A549 (cell line): ENCODE results near the gene GLIS1. TPM values are rescaled to one million over a fixed set of nuclear protein-coding genes. Genes with fewer than 3 reads are reported as not detected.

Experiments
- ATAC-seq, 2 experiments: fragments of 200-7000 bp in 1 of 2; fragments of >200 bp in 1 of 2; cut with Nextera tagmentation in 1 of 2; cut with Tn5 transposase in 1 of 2; 3 replicates each; pipeline versions ENCODE4 v1.8.0 to v1.9.1; 2018 to 2020; ENCODE audit warnings: mild to moderate bottlenecking in 1 of 2, moderate library complexity in 1 of 2
- CTCF ChIA-PET: fragments of 300-600 bp; sonication (Branson Sonifier 250); formaldehyde crosslinking; extraction: SDS; loops from one replicate; lab custom pipeline; 2021; ENCODE audit warnings: antibody characterized with exemption, inconsistent platforms; lab: Yijun Ruan, JAX
- POLR2A ChIA-PET: fragments of 350-600 bp; formaldehyde crosslinking; extraction: SDS; loops from one replicate; lab custom pipeline; 2021; ENCODE audit warnings: antibody characterized with exemption, inconsistent platforms; lab: Yijun Ruan, JAX
- DNase-seq, 2 experiments: peaks; one replicate each; pipeline versions ENCODE4 v3.0.0 to v3.0.0-alpha.2; 2011 to 2016; ENCODE audit warnings: low read depth in 1 of 2, low spot score in 1 of 2
- FAIRE-seq: peaks from 2 replicates; lab custom pipeline; 2011; peaks lifted over from hg19 to GRCh38; lab: Jason Lieb, UNC
- H3K27ac ChIP-seq, 2 experiments: fragments of >200 bp; sonication (Bioruptor Twin); formaldehyde crosslinking; 3 replicates each; pipeline ENCODE4 v1.5.1; 2016 to 2017
- H3K4me1 ChIP-seq: fragments of >200 bp; sonication (Bioruptor Twin); formaldehyde crosslinking; 3 replicates; pipeline ENCODE4 v1.6.1; 2016
- H3K4me2 ChIP-seq: fragments of >200 bp; sonication (Bioruptor Twin); formaldehyde crosslinking; 3 replicates; pipeline ENCODE4 v1.6.1; 2016
- H3K4me3 ChIP-seq: fragments of >200 bp; sonication (Bioruptor Twin); formaldehyde crosslinking; 3 replicates; pipeline ENCODE4 v1.5.1; 2016
- H3K9me3 ChIP-seq: fragments of >200 bp; sonication (Bioruptor Twin); formaldehyde crosslinking; 3 replicates; pipeline ENCODE4 v1.6.1; 2016
- BCL3 ChIP-seq: fragments of >200 bp; sonication (Bioruptor Twin); formaldehyde crosslinking; IDR thresholded peaks from 3 replicates; pipeline ENCODE4 v1.6.1; 2016
- BHLHE40 ChIP-seq: IDR thresholded peaks from 2 replicates; pipeline ENCODE4 v1.6.1; 2012; ENCODE audit warnings: low read depth, low read length, inconsistent platforms
- CBX2 ChIP-seq: fragments of 200-600 bp; sonication (generic); IDR thresholded peaks from 2 replicates; pipeline ENCODE4 v1.6.1; 2016; ENCODE audit warnings: low read depth, mild to moderate bottlenecking, borderline replicate concordance
- EHF ChIP-seq: fragments of 250-450 bp; sonication (Bioruptor Pico); IDR thresholded peaks from 2 replicates; pipeline ENCODE4 v1.5.0; 2020; ENCODE audit warnings: mild to moderate bottlenecking
- EHMT2 ChIP-seq: fragments of 200-600 bp; sonication (generic); IDR thresholded peaks from 2 replicates; pipeline ENCODE4 v1.6.1; 2016; ENCODE audit warnings: antibody characterized with exemption, low read depth, mild to moderate bottlenecking, moderate library complexity
- EP300 ChIP-seq, 2 experiments: fragments of >200 bp; sonication (Bioruptor Twin); formaldehyde crosslinking; IDR thresholded peaks; 2 replicates in 1 of 2; 3 replicates in 1 of 2; pipeline ENCODE4 v1.6.1; 2016 to 2017
- FOSL2 ChIP-seq, 2 experiments: fragments of 450-650 bp in 1 of 2; fragments of >200 bp in 1 of 2; sonication (Bioruptor Twin) in 1 of 2; formaldehyde crosslinking; IDR thresholded peaks; 2 replicates each; pipeline versions ENCODE4 v1.5.0 to v1.6.1; 2016 to 2020; ENCODE audit warnings: mild to moderate bottlenecking in 1 of 2, moderate library complexity in 1 of 2
- GATA3 ChIP-seq: IDR thresholded peaks from 2 replicates; pipeline ENCODE4 v1.6.1; 2012; ENCODE audit warnings: borderline replicate concordance
- HES2 ChIP-seq: fragments of >200 bp; sonication (Bioruptor Twin); formaldehyde crosslinking; IDR thresholded peaks from 2 replicates; pipeline ENCODE4 v1.6.1; 2016
- HEYL ChIP-seq: fragments of 250-450 bp; sonication (Bioruptor Pico); IDR thresholded peaks from 2 replicates; pipeline ENCODE4 v1.8.0; 2021; ENCODE audit warnings: mild to moderate bottlenecking, moderate library complexity
- HMGXB4 ChIP-seq: fragments of 250-450 bp; sonication (Bioruptor Pico); IDR thresholded peaks from 2 replicates; pipeline ENCODE4 v1.5.0; 2021; ENCODE audit warnings: mild to moderate bottlenecking, moderate library complexity, borderline replicate concordance
- HOXB13 ChIP-seq: fragments of 250-450 bp; sonication (Bioruptor Pico); IDR thresholded peaks from 2 replicates; pipeline ENCODE4 v1.5.0; 2020; ENCODE audit warnings: low read depth, mild to moderate bottlenecking, moderate library complexity
- MAFK ChIP-seq: fragments of 450-650 bp; IDR thresholded peaks from 2 replicates; pipeline ENCODE4 v1.6.1; 2014; ENCODE audit not compliant: partially characterized antibody
- MAX ChIP-seq: IDR thresholded peaks from 2 replicates; pipeline ENCODE4 v1.6.1; 2012
- PHF8 ChIP-seq: fragments of 200-600 bp; sonication (generic); IDR thresholded peaks from 2 replicates; pipeline ENCODE4 v1.6.1; 2016; ENCODE audit warnings: low read depth, mild to moderate bottlenecking, antibody characterized with exemption, moderate library complexity, borderline replicate concordance
- RCOR1 ChIP-seq: fragments of 150-350 bp; IDR thresholded peaks from 2 replicates; pipeline ENCODE4 v1.6.1; 2014; ENCODE audit warnings: antibody characterized with exemption, low read length, low read depth
- REST ChIP-seq: fragments of 200-600 bp; sonication (generic); IDR thresholded peaks from 2 replicates; pipeline ENCODE4 v1.6.1; 2016; ENCODE audit warnings: antibody characterized with exemption, mild to moderate bottlenecking, moderate library complexity
- RFX5 ChIP-seq: fragments of 450-650 bp; IDR thresholded peaks from 2 replicates; pipeline ENCODE4 v1.7.1; 2014; ENCODE audit warnings: antibody characterized with exemption, mild to moderate bottlenecking, moderate library complexity
- RNF2 ChIP-seq: fragments of 200-600 bp; sonication (generic); IDR thresholded peaks from 2 replicates; pipeline ENCODE4 v1.6.1; 2016; ENCODE audit warnings: low read depth, mild to moderate bottlenecking, antibody characterized with exemption, moderate library complexity, borderline replicate concordance
- TP53 ChIP-seq: fragments of 250-450 bp; sonication (Bioruptor Pico); IDR thresholded peaks from 2 replicates; pipeline ENCODE4 v1.5.0; 2021; ENCODE audit warnings: mild to moderate bottlenecking, moderate library complexity
- WGBS: methylation state at CpG from one replicate; pipeline ENCODE4 v1.1.6; 2017; ENCODE audit errors: missing lambda C conversion rate; 5-methylcytosine and 5-hydroxymethylcytosine counted together
- polyA plus RNA-seq, 4 experiments: library from polyadenylated mRNA; depleted of rRNA in 3 of 4; stranded (reverse); fragments of >200 nt; fragmentation: RNase III in 1 of 4; extraction: RNeasy Plus Mini Kit Qiagen cat#74134 plus additional on column Dnase treatment in 1 of 4; gene quantifications; 2 replicates in 3 of 4; 3 replicates in 1 of 4; pipeline ENCODE4 v1.2.3, GENCODE V29; 2011 to 2017
- TF ChIP-seq, protein P1 (sequence below): IDR thresholded peaks from 2 replicates; pipeline ENCODE4 v1.6.1; 2012

Gene GLIS1
- polyA plus RNA-seq, 2 of the 4 experiments (the other 2 are of a cell fraction) = 0.04 TPM; not detected in 1

DNA sequence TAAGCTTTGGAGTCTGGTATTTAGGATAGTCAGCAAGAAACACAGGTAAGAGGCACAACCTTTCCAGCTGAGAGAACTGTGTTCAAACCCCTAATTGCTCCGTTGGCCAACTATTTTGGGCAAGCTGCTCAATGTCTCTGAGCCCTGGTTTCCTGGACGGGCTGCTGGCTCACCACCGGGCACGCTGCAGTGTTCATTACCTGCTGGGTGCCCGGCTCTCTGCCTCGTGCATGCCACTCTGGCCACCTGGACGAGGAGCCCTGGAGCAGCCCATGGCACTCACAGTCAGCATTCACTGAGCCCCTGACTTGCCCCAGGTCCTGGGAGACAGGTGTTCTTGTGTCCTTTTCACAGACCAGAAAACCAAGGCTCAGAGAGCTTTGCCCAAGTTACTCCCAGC is 228.7 kb downstream of the GLIS1 start (continued):
- no peak for TF ChIP-seq MAX
- no peak for TF ChIP-seq HMGXB4 (CRISPR knock-in tag)

GRCh38 chr1:53509775-53510174 is 229.2 kb downstream of the GLIS1 start:
- Histone ChIP-seq H3K27ac (no peak overlapping the region), H3K4me2 (no peak overlapping the region), H3K4me3 (no peak overlapping the region), H3K9me3 (no peaks in the 10 kb centered on the region), H3K4me1 (peaks cover 11% of the 10 kb centered on the region; the same call in 2 of the 3 replicates)
- DNase-seq (no peak), FAIRE-seq (no peak), ATAC-seq (no peak)
- WGBS = 83% methylated on average over 6 of the region's 13 CpGs
- ChIA-PET POLR2A (no interaction called here), CTCF (interaction anchor here (1.1 kb wide), 1 partner anchor 9 kb away, joined by 4 read pairs; no protein-coding TSS in a partner anchor)
- TF ChIP-seq BCL3 (no peak), RFX5 (no peak), REST (no peak), EHMT2 (no peak), EHF (CRISPR knock-in tag) (no peak), HES2 (no peak), RNF2 (no peak), GATA3 (no peak), EP300 (IDR thresholded peaks at IDR 0.05) (no peak), RCOR1 (no peak), PHF8 (no peak), BHLHE40 (no peak), CBX2 (no peak), MAFK (no peak), HOXB13 (CRISPR knock-in tag) (no peak), FOSL2 (IDR thresholded peaks at IDR 0.05) (no peak), FOSL2 (CRISPR knock-in tag; IDR thresholded peaks at IDR 0.05) (no peak), TP53 (CRISPR knock-in tag) (no peak), HEYL (no peak)
- TF ChIP-seq, protein P1, sequence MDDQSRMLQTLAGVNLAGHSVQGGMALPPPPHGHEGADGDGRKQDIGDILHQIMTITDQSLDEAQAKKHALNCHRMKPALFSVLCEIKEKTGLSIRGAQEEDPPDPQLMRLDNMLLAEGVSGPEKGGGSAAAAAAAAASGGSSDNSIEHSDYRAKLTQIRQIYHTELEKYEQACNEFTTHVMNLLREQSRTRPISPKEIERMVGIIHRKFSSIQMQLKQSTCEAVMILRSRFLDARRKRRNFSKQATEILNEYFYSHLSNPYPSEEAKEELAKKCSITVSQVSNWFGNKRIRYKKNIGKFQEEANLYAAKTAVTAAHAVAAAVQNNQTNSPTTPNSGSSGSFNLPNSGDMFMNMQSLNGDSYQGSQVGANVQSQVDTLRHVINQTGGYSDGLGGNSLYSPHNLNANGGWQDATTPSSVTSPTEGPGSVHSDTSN = no peak
